Natural killer cell (primary cell): ENCODE results near the gene HDAC3. TPM values are rescaled to one million over a fixed set of nuclear protein-coding genes. Genes with fewer than 3 reads are reported as not detected.

Experiments
- ATAC-seq, 3 donors: fragments of 150-1000 bp in 2 of 3; fragments of 200-7000 bp in 1 of 3; cut with Tn5 transposase; 1 replicate in 1 of 3; 2 replicates in 2 of 3; pipeline ENCODE4 v1.10.0; 2021; ENCODE audit warnings: mild to moderate bottlenecking in 2 of 3, moderate library complexity in 2 of 3
- DNase-seq, 2 donors: peaks; one replicate each; pipeline versions ENCODE4 v3.0.0 to v3.0.0-alpha.2; 2013 to 2021; ENCODE audit warnings: mixed read lengths in 1 of 2
- H3K27ac ChIP-seq: one replicate; pipeline ENCODE4 v1.5.1; 2013; ENCODE audit warnings: mild to moderate bottlenecking, low read length
- H3K27me3 ChIP-seq: one replicate; pipeline ENCODE4 v1.6.1; 2013; ENCODE audit warnings: low read length; ENCODE audit not compliant: control insufficient read depth, insufficient read depth
- H3K36me3 ChIP-seq: one replicate; pipeline ENCODE4 v1.6.1; 2013; ENCODE audit warnings: low read length; ENCODE audit not compliant: control insufficient read depth, insufficient read depth
- H3K4me1 ChIP-seq: one replicate; pipeline ENCODE4 v1.6.1; 2013; ENCODE audit warnings: low read length; ENCODE audit not compliant: control insufficient read depth, insufficient read depth
- H3K4me3 ChIP-seq: one replicate; pipeline ENCODE4 v1.5.1; 2013; ENCODE audit warnings: low read length
- H3K9me3 ChIP-seq: one replicate; pipeline ENCODE4 v1.6.1; 2013; ENCODE audit warnings: low read length; ENCODE audit not compliant: control insufficient read depth, insufficient read depth
- H3K27ac Mint-ChIP-seq, 2 donors: one replicate each; pipeline ENCODE4 v1.8.0; 2022; ENCODE audit warnings: mild to moderate bottlenecking in 2 of 2, mixed read lengths in 2 of 2, moderate library complexity in 1 of 2
- H3K27me3 Mint-ChIP-seq, 2 donors: one replicate each; pipeline ENCODE4 v1.8.0; 2022; ENCODE audit warnings: low read depth in 2 of 2, mixed read lengths in 2 of 2
- H3K36me3 Mint-ChIP-seq: one replicate; pipeline ENCODE4 v1.8.0; 2022; ENCODE audit warnings: mixed read lengths
- H3K4me1 Mint-ChIP-seq, 2 donors: one replicate each; pipeline ENCODE4 v1.8.0; 2022; ENCODE audit warnings: mixed read lengths in 2 of 2
- H3K4me3 Mint-ChIP-seq: one replicate; pipeline ENCODE4 v1.8.0; 2022; ENCODE audit warnings: mild to moderate bottlenecking, moderate library complexity, mixed read lengths
- H3K9me3 Mint-ChIP-seq, 2 donors: one replicate each; pipeline ENCODE4 v1.8.0; 2022; ENCODE audit warnings: mixed read lengths in 2 of 2
- WGBS: methylation state at CpG from one replicate; pipeline ENCODE4 v1.1.7; 2013; ENCODE audit warnings: missing lambda C conversion rate; ENCODE audit not compliant: insufficient coverage; 5-methylcytosine and 5-hydroxymethylcytosine counted together
- intact Hi-C: fragments of 100-400 bp; cut with micrococcal nuclease; formaldehyde crosslinking; loops from one replicate; pipeline ENCODE4 v1.14.2; 2022
- total RNA-seq, 4 donors: library from RNA; stranded (reverse); fragments of 120-200 nt in 1 of 4; gene quantifications; one replicate each; pipeline versions ENCODE4 v1.2.3 to v1.2.4, GENCODE V29; 2013 to 2022
- TF ChIP-seq, protein P1 (sequence below): fragments of 200-600 bp; IDR thresholded peaks from one replicate; pipeline ENCODE4 v1.8.0; 2022; ENCODE audit warnings: antibody characterized with exemption

HDAC3 gene
- total RNA-seq, 3 donors from 2014 or later (not counting 1 experiment from before 2014, with no cell fraction given) = 66.0 to 85.7 (median 74.7) TPM

- Mint-ChIP-seq H3K4me1 (peaks cover 69% of the 10 kb centered on the region in 2 donors), H3K27me3 (no peaks in the 10 kb centered on the region), H3K27ac (peak overlapping the region; percentile 95 to 96), H3K4me3 (peak overlapping the region; percentile 10), H3K36me3 (no peaks in the 10 kb centered on the region), H3K9me3 (no peaks in the 10 kb centered on the region)
- TF ChIP-seq, protein P1, sequence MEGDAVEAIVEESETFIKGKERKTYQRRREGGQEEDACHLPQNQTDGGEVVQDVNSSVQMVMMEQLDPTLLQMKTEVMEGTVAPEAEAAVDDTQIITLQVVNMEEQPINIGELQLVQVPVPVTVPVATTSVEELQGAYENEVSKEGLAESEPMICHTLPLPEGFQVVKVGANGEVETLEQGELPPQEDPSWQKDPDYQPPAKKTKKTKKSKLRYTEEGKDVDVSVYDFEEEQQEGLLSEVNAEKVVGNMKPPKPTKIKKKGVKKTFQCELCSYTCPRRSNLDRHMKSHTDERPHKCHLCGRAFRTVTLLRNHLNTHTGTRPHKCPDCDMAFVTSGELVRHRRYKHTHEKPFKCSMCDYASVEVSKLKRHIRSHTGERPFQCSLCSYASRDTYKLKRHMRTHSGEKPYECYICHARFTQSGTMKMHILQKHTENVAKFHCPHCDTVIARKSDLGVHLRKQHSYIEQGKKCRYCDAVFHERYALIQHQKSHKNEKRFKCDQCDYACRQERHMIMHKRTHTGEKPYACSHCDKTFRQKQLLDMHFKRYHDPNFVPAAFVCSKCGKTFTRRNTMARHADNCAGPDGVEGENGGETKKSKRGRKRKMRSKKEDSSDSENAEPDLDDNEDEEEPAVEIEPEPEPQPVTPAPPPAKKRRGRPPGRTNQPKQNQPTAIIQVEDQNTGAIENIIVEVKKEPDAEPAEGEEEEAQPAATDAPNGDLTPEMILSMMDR = no peak
- H3K9me3 ChIP-seq = no peaks in the 10 kb centered on the region
- peaks cover 45% of the 10 kb centered on the region for H3K4me1 ChIP-seq
- peak overlapping the region; percentile 60 for H3K27ac ChIP-seq
- WGBS = 86% methylated on average over 2 of the region's 2 CpGs
- H3K27me3 ChIP-seq = no peaks in the 10 kb centered on the region
- ATAC-seq (no peak), DNase-seq (no peak)
- no peak overlapping the region for H3K4me3 ChIP-seq
- intact Hi-C loops = no loop called here
- peaks cover 18% of the 10 kb centered on the region for H3K36me3 ChIP-seq
These were observed 38.8 kb downstream of the HDAC3 start for GRCh38 chr5:141597814-141598213.

DNA sequence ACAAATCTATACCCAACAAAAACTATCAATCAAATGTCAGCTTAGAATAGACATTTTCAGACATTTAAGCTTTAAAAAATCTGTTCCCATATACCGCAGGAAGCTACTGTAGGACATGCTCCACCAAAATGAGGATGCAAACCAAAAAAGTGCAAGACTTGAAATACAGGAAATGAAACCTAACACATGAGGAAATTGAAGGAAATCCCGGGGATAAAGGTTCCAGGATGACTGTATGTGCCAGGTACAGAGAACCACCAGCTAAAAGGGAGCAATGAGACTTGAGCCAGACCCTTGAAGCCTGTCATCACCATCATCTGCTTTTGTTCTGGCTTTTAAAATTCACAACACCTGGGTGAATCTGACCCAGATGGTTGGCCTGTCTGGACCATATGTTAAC is 39.3 kb downstream of the HDAC3 start:
- Mint-ChIP-seq H3K27me3 (no peaks in the 10 kb centered on the region), H3K36me3 (no peaks in the 10 kb centered on the region), H3K4me1 (peaks cover 69% of the 10 kb centered on the region in 2 donors), H3K9me3 (no peaks in the 10 kb centered on the region), H3K27ac (peak overlapping the region; percentile 95 to 96), H3K4me3 (peak overlapping the region; percentile 10)
- DNase-seq = no peak
- intact Hi-C loops = no loop called here
- no peak for ATAC-seq
- Histone ChIP-seq H3K9me3 (no peaks in the 10 kb centered on the region), H3K27ac (peak overlapping the region; percentile 60), H3K4me1 (peaks cover 43% of the 10 kb centered on the region), H3K4me3 (no peak overlapping the region), H3K27me3 (no peaks in the 10 kb centered on the region), H3K36me3 (peaks cover 18% of the 10 kb centered on the region)
- WGBS = 42% methylated on average over 2 of the region's 2 CpGs
- TF ChIP-seq, protein P1 = no peak

- peak overlapping the region; percentile 95 to 96 for H3K27ac Mint-ChIP-seq
These were observed 39.8 kb downstream of the HDAC3 start for GRCh38 chr5:141596867-141597266.

More at GRCh38 chr5:141596867-141597266, 39.8 kb downstream of the HDAC3 start:
- Histone ChIP-seq H3K4me3 (no peak overlapping the region), H3K27ac (no peak overlapping the region), H3K9me3 (no peaks in the 10 kb centered on the region), H3K27me3 (no peaks in the 10 kb centered on the region), H3K36me3 (peaks cover 18% of the 10 kb centered on the region), H3K4me1 (peaks cover 40% of the 10 kb centered on the region)
- intact Hi-C loops = no loop called here
- TF ChIP-seq, protein P1 = no peak
- Mint-ChIP-seq H3K9me3 (no peaks in the 10 kb centered on the region), H3K4me3 (peak overlapping the region; percentile 10), H3K36me3 (no peaks in the 10 kb centered on the region), H3K4me1 (peaks cover 68 to 69% of the 10 kb centered on the region in 2 donors), H3K27me3 (no peaks in the 10 kb centered on the region)
- ATAC-seq (no peak), DNase-seq (no peak)
- 100% methylated on average over 1 of the region's 1 CpG for WGBS
